Measurements from ENCODE around the gene MRPS22.

DNA sequence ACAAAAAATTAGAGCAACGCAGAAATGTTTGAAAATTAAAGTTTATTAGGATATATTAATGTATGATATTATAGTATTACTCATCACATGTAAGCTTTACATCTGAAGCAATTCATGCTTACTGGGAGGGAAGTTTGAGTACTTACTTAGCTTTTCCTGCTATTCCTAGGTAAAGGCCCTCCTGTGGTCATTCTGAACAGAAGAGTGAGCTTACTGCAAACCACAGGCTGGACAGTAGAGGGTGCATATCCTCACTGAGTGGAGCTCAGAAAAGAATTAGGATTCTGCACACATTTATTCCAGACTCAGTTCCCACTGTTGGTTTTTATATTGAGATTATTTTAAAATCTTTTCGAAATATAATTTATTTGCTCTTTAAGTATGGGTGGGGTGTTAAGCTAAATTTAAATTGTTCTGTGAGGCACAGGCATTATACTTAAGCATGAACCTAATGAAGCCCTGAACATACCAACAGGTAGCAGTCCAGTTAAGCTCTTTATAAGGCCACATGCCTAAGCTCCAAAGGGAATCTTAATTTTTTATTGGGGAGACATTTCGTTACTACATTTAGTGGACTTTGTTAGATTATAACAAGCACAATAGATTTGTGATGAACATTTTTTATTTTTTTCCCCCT lies 10.2 kb downstream of the MRPS22 start:
- TF ChIP-seq, protein P1, sequence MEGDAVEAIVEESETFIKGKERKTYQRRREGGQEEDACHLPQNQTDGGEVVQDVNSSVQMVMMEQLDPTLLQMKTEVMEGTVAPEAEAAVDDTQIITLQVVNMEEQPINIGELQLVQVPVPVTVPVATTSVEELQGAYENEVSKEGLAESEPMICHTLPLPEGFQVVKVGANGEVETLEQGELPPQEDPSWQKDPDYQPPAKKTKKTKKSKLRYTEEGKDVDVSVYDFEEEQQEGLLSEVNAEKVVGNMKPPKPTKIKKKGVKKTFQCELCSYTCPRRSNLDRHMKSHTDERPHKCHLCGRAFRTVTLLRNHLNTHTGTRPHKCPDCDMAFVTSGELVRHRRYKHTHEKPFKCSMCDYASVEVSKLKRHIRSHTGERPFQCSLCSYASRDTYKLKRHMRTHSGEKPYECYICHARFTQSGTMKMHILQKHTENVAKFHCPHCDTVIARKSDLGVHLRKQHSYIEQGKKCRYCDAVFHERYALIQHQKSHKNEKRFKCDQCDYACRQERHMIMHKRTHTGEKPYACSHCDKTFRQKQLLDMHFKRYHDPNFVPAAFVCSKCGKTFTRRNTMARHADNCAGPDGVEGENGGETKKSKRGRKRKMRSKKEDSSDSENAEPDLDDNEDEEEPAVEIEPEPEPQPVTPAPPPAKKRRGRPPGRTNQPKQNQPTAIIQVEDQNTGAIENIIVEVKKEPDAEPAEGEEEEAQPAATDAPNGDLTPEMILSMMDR (conservative IDR thresholded peaks at IDR 0.05; ENCODE audit: low read length) = peak; percentile 75
- no peak for TF ChIP-seq EZH2phosphoT487 (IDR thresholded peaks at IDR 0.05; ENCODE audit: borderline replicate concordance)

Measured in Loucy (cell line).